ENCODE measurements around the gene PLCB3.
"Not testable (repeated sequence)": the region's sequence is repeated elsewhere in the genome, so short reads cannot be mapped to it uniquely, and the experiment has no call there.

Gene PLCB3

DNA sequence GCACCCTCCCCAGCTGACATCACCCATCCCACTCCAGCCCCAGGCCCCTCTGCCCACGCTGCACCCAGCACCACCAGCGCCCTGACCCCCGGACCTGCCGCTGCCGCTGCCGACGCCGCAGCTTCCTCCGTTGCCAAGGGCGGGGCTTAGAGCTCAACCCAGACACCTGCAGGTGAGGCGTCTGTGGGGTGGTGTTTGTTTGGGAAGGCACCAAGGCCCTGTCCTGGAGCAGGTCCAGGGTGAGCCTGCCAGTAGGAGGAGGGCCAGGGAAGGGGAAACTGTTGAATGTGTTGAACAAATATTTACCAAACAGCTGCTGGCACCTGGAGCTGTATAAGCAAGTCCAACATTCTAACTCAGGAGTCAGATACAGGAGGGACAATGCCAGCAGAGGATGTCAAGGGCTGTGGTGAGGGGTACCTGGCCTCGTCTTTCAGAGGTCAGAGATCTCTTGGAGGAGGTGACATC, 13.8 kb upstream of the PLCB3 start:
- peak; percentile 94 for DNase-seq

DNA sequence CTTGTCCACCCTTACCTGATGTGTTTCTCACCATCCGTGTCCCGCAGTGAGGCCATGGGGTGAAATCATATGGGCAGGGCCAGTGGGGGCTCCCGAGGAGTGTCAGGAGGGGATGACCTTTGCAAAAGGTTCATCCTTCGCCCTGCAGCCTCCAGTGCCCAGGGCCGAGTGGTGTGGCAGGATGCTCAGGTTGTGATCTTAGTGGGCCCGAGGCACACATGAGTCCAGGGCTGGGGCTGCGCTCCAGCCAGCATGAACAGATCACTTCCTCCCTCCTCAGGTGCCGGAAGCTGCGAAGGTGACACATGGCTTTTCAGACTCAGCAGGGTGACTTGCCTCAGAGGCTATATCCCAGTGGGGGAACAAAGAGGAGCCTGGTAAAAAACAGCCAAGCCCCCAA, 13.3 kb upstream of the PLCB3 start:
- DNase-seq = no peak

- DNase-seq = no peak
Observed at GRCh38 chr11:64238999-64239398, 12.3 kb upstream of the PLCB3 start.

- no peak for DNase-seq
Observed at GRCh38 chr11:64239662-64240434, 11.5 kb upstream of the PLCB3 start.

GRCh38 chr11:64240435-64241240, 10.7 kb upstream of the PLCB3 start, which contains the start of gene FKBP2:
Gene FKBP2 (plus strand): TSS chr11:64241095. CDS start chr11:64242388, 1,293 bp downstream.
- peak; percentile 82 for DNase-seq

GRCh38 chr11:64241241-64241490, 10.2 kb upstream of the PLCB3 start:
- DNase-seq = peak; percentile 96

DNA sequence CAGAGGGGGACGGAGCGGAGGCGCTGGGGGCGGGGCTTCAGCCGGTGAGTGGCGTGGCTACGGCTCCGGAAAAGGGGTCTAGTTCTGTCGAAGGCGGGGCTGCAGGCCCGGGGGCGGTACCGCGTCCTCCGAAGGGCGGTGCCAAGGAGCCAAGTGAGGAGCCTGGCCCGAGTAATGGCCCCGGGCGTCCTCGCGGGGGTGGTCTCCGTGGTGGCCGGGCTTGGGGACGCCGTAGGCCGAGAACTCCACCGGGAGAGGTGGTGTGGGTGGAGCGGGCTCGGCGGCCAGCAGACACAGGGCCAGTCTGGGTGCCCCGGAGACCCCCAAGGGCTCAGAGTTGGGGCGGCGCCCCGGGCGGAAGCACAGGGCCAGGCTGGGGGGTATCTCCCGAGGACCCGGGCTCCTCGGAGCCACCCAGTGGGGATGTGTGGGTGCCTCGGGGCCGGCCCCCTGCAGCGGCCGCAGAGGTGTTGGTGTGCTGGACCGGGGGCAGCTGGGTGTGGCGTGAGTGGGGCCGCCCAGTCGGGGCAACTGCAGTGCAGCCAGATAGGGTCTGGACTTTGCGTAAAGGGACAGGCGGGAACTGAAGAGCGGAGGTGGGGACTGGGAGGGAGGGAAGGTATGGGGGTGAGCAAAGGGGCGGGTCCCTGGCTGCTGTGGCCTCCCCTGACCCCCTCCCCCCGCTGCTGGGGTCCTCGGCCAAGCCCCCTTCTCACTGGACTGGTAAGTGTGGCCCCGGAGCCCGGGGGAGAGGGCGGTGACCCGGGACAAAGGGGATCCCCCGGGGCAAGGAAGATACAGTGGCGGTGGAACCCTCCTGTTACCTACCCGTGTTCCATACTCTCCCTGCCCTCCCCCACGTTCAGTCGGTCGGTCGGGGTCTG, 9.6 kb upstream of the PLCB3 start:
- DNase-seq = no peak

DNA sequence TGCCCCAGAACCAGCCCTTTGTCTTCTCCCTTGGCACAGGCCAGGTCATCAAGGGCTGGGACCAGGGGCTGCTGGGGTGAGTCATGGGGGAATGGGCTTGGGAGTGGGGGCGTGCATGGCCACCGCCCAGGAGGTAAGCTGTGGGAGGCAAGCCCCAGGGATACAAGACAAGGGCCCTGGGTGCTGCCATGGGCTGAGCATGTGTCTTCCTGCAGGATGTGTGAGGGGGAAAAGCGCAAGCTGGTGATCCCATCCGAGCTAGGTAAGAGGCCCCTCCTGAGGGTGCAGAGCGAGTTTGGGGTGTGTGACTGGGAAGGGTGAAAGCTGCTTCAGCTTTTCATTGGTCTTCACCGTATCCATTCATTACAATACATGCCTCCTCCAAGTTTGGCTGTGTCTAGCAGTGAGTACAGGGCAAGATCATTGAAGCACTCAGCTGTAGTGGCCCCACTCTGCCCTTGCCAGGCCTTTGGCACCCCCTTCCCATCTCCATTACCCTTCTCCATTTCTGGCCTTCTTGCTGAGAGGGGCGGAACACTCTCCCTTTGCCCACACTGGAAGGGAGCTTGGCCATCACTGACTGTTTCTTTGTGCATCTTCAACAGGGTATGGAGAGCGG, 8.0 kb upstream of the PLCB3 start:
- no peak for DNase-seq

- DNase-seq = no peak
Observed at GRCh38 chr11:64244107-64244506, 7.2 kb upstream of the PLCB3 start.

DNA sequence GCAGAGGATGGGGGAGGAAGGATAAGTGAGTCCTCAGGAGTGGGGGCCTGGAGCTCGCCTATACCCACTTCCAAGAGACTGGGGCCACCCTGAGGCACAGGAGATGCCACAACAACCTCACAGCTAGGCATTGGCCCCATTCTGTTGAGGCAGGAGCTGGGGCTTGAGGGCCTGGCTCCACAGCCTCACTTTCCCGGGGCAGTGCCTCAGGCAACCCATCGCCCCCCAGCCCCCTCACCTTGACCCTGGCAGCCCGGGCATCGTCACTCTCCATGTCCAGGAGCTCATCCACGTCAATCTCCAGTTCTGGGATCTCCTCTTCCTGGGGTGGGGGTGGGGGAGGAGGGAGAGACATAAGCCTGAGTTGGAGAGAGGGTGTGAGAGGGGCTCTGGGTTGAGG, 6.4 kb upstream of the PLCB3 start:
- no peak for DNase-seq

- DNase-seq = no peak
Observed at GRCh38 chr11:64245401-64245796, 5.9 kb upstream of the PLCB3 start.

GRCh38 chr11:64245797-64246620, 5.3 kb upstream of the PLCB3 start:
- peak; percentile 51 for DNase-seq

GRCh38 chr11:64246621-64246870, 4.8 kb upstream of the PLCB3 start:
- not testable (repeated sequence) for DNase-seq

- peak; percentile 75 for DNase-seq
Observed at GRCh38 chr11:64246871-64247728, 4.2 kb upstream of the PLCB3 start, which contains the start of gene PPP1R14B. Gene PPP1R14B (minus strand): TSS chr11:64246943. CDS start chr11:64246673, 270 bp downstream.

DNA sequence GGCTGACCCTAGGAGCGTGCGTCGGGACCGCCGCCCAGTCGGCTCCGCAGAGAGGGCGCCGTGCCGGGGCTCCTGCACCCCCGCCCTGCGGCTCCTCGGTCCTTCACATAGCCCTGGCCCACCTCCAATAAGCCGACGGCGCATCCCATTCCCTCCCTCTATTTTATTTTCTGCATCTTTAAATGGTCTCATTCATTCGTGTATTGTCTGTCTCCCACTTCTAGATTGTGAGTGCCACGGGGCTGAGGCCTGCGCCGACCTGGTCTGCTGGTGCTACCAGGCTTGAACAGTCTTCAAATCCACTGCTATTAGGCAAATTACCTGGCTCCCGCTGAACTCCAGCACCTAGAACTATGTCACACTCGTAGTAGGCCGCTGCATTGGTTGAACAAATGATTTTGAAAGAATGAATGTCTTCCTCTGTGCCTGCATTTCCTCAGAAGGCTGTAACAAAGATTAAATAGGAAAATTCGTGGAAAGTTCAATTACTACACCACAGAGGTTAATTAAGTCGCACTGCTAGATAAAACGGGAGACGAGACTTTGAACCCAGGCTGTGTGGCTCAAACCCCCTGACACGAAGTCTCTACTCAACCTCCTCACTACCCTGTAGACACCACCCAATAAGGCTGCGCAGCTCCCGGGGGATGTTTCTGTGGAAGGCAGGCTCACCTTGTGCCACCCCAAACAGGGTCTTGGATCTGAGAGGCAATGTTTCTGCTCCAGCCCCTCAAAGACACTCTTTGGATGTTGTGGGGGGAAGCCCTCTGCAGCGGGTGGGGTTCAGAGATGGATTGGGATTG, 3.4 kb upstream of the PLCB3 start:
- no peak for DNase-seq

DNA sequence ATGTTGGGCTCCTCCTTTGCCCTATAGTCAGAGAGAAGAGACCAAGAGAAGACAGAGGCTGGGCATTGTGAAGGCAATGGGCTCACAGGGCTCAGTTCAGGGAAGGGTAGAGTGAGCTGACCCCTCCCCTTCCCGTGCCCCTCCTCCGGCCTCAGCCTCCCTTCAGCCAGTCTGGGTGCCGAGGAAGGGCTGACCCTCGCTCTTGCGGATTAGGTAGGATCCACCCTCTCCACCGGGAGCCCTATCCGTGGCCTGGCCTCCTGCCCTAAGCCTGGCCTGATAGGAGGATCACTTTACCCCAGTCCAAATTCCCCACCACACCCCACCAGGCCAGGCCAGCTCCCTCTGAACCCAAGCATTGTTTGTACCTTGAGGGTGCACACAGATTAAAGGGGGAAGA, 2.8 kb upstream of the PLCB3 start:
- no peak for DNase-seq

GRCh38 chr11:64249038-64249437, 2.3 kb upstream of the PLCB3 start:
- DNase-seq = no peak

DNA sequence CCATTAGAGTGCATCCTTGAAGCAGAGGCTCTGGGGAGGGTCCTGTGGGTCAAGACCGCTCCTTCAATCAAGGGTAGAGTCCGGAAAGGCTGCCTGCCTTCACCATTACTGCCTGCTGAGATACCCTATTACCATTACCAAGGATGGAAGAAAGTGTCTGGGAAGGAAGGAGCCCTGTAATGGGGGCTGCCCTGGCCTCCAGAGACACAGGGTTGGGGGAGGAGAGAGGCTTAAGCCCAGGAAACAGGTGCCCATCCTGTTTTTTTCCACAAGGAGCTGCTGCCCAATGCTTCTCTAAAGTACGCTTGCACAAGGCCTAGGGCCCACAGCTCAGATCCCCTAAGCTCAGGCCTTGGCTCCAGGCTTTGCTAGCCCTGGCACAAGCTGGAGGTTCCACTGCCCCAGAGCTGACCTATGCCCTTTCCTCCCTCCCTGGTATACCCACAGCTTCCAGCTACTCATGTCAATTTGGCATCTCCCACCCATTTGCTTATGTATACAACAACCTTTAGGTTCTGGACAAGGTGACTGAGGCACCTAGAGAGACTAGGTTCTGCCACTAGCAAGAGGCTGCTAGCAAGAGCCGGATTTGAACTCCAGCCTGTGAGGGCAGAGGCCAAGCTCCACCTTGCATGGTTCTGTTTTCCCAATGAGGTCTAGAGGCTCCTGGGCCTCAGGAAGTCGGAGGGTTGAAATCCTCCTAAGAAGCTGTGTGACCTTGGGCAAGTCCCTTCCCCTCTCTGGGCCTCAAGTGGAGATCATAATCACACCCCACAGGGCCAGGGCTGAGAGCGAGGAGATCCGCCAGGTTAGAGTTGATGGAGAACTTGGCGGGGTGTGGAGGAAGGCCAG, 1.5 kb upstream of the PLCB3 start:
- DNase-seq = no peak

- no peak for DNase-seq
Observed at GRCh38 chr11:64250415-64251015, 815 bp upstream of the PLCB3 start.
